Measurements from ENCODE around the gene ACP6. TPM values are rescaled to one million over a fixed set of nuclear protein-coding genes. Genes with fewer than 3 reads are reported as not detected.

ACP6 gene
- polyA plus RNA-seq, 1 experiment: 14.8 TPM

DNA sequence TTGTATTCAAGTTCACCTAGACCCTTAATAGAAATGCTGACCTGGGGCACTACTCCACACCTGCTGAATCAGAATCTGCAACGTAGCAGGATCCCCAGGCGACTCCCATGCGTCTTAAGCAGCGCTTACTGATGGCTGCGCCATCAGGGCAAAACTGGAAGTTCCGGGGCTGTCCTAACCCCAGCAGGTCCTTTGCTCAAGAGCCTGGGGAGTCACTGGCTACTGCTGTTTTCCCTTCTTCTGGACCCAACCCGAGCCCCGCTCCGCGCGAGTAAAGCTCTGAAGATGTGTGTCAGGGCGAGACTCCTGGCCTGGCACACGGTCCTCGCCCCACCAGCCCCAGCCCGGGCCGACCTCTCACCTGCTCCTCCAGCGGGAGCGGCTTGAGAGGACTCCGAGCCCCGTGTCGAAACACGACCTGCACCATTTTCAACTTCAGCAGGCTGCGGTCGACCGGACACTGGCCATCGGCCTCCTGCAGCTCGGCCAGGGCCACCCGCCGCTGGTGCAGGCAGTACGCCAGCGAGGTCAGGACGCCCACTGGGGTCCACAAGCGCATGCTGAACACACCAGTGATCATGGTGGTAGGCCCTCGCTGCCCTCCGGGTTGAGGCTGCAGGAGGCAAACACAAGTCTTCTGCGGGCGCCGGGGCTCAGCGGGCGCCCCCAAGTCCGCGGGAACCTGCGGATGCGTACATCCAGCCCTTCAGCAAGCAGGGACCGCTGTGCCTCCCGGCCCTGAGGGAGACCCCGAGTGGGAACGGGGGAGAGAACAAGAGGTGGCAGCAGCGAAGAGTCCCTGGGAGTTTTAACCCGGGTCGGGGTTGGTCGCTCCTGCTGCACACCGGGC is 630 bp downstream of the ACP6 start:
- POLR2A ChIA-PET: no interaction called here
- H3K36me3 ChIP-seq (ENCODE audit: control insufficient read depth, insufficient read depth, low read length): no peaks in the 10 kb centered on the region
- H3K4me3 ChIP-seq (ENCODE audit: low read depth, low read length): peak overlapping the region; percentile 62
- TF ChIP-seq, protein P1, sequence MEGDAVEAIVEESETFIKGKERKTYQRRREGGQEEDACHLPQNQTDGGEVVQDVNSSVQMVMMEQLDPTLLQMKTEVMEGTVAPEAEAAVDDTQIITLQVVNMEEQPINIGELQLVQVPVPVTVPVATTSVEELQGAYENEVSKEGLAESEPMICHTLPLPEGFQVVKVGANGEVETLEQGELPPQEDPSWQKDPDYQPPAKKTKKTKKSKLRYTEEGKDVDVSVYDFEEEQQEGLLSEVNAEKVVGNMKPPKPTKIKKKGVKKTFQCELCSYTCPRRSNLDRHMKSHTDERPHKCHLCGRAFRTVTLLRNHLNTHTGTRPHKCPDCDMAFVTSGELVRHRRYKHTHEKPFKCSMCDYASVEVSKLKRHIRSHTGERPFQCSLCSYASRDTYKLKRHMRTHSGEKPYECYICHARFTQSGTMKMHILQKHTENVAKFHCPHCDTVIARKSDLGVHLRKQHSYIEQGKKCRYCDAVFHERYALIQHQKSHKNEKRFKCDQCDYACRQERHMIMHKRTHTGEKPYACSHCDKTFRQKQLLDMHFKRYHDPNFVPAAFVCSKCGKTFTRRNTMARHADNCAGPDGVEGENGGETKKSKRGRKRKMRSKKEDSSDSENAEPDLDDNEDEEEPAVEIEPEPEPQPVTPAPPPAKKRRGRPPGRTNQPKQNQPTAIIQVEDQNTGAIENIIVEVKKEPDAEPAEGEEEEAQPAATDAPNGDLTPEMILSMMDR (IDR thresholded peaks at IDR 0.05; ENCODE audit: insufficient read depth, low read depth, low read length): no peak
- CTCF ChIA-PET: interaction anchor here (0.6 to 1.7 kb wide), 4 partner anchors 8 to 658 kb away, joined by 3 to 4 read pairs (median 4); no protein-coding TSS in a partner anchor
- DNase-seq (ENCODE audit: low read depth): no peak
- no peaks in the 10 kb centered on the region for H3K27me3 ChIP-seq (ENCODE audit: control insufficient read depth, insufficient read depth, low read length)

DNA sequence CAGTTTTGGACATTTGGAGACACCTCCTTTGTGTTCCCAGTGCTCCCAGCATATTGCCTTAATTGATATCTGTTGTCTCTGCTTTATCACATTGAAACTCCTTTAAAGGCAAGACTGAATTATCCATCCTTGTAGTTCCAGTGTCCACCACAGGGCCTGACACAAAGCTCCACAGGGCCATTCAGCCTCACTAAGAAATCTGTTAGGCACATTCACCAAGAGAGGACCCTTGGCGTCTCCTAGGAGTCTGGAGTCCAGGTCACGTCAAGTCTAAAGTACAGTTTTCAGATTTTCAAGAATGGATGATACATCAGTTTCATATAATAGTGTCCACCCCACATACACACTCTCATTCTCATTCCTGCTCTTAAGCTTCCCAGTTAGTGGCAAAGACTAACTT is 4.8 kb downstream of the ACP6 start:
- DNase-seq (ENCODE audit: low read depth): no peak
- POLR2A ChIA-PET: no interaction called here
- TF ChIP-seq, protein P1 (IDR thresholded peaks at IDR 0.05; ENCODE audit: insufficient read depth, low read depth, low read length): no peak
- H3K27me3 ChIP-seq (ENCODE audit: control insufficient read depth, insufficient read depth, low read length): no peaks in the 10 kb centered on the region
- CTCF ChIA-PET: interaction anchor here (0.5 to 2.5 kb wide), 6 partner anchors 9 to 54 kb away, joined by 3 to 9 read pairs (median 5); a partner anchor contains a TSS
- H3K36me3 ChIP-seq (ENCODE audit: control insufficient read depth, insufficient read depth, low read length): no peaks in the 10 kb centered on the region
- no peak overlapping the region for H3K4me3 ChIP-seq (ENCODE audit: low read depth, low read length)

DNA sequence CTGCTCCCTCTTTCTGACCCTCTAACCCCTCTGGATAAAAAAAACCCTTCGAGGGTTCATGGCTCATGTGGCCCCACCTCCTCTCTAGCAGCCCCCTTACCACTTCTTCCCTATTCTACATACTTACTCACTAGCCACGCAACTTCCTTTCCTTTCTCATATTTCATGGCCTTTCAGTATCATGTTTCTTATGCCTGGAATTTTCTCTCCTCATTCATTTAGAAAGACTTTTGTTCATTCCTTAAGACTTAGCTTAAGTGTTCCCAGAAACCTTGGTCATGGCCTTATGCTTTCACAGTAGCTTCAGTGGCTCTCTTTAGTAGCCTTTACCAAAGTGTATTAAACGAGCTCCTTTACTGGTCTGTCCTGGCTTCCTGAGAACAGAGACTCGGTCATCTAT is 6.1 kb downstream of the ACP6 start:
- no peak for DNase-seq (ENCODE audit: low read depth)
- H3K36me3 ChIP-seq (ENCODE audit: control insufficient read depth, insufficient read depth, low read length): no peaks in the 10 kb centered on the region
- ChIA-PET POLR2A (no interaction called here), CTCF (interaction anchor here (2.0 to 2.5 kb wide), 3 partner anchors 10 to 37 kb away, joined by 6 to 9 read pairs (median 6); no protein-coding TSS in a partner anchor)
- TF ChIP-seq, protein P1 (IDR thresholded peaks at IDR 0.05; ENCODE audit: insufficient read depth, low read depth, low read length): no peak
- H3K4me3 ChIP-seq (ENCODE audit: low read depth, low read length): no peak overlapping the region
- H3K27me3 ChIP-seq (ENCODE audit: control insufficient read depth, insufficient read depth, low read length): no peaks in the 10 kb centered on the region

DNA sequence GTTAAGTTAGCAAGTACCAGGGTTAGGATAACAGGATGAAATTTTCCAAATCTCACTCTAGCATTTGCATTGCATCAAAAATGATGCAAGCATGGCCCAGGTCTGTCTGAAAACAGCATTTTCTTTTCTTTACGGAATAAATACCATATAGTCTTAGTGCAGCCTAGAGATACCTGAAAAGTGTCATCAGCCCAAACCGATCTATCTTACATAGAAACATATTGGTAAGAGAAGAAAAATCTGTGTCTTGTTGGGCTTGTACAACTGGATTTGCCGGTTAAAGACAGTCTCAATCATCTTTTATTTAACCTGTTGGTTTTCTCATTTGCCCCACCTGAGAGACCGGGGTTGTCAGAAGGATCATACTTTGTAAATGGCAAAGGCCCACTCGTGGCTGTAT is 15.8 kb downstream of the ACP6 start:
- CTCF ChIA-PET: no interaction called here
- TF ChIP-seq, protein P1 (IDR thresholded peaks at IDR 0.05; ENCODE audit: insufficient read depth, low read depth, low read length): no peak
- Histone ChIP-seq H3K4me3 (ENCODE audit: low read depth, low read length) (no peak overlapping the region), H3K27me3 (ENCODE audit: control insufficient read depth, insufficient read depth, low read length) (no peaks in the 10 kb centered on the region), H3K36me3 (ENCODE audit: control insufficient read depth, insufficient read depth, low read length) (peaks cover 6% of the 10 kb centered on the region)
- no peak for DNase-seq (ENCODE audit: low read depth)
- POLR2A ChIA-PET: no interaction called here

DNA sequence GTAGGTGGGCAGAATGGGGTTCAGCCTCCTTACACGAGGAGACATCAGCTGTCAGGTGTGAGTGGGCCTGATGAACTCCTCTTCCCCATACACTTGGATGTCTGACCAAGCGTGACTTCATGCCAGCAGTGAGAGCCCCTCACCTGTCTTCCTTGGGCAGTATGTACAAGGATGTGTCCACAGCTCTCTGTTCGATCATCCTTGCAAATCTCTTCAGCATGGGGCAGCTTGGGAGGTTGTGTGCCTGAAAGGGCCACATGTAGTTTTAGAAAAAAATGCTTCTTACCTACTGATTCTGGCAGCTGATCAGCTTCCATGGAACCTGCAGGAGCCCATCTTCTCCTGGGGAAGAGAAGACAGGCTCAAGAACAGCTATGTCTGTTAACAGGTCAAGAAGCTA is 18.0 kb downstream of the ACP6 start:
- CTCF ChIA-PET: interaction anchor here (0.6 kb wide), 1 partner anchor 25 kb away, joined by 3 read pairs; no protein-coding TSS in a partner anchor
- Histone ChIP-seq H3K27me3 (ENCODE audit: control insufficient read depth, insufficient read depth, low read length) (no peaks in the 10 kb centered on the region), H3K4me3 (ENCODE audit: low read depth, low read length) (no peak overlapping the region), H3K36me3 (ENCODE audit: control insufficient read depth, insufficient read depth, low read length) (peaks cover 5% of the 10 kb centered on the region)
- TF ChIP-seq, protein P1 (IDR thresholded peaks at IDR 0.05; ENCODE audit: insufficient read depth, low read depth, low read length): no peak
- POLR2A ChIA-PET: no interaction called here
- no peak for DNase-seq (ENCODE audit: low read depth)

All from BJ (cell line).